GM03348 (cell line): ENCODE measurements around the gene POLR2M.

Source experiments
- DNase-seq: peaks from one replicate; pipeline ENCODE4 v3.0.0; 2012; ENCODE audit warnings: low spot score

POLR2M gene

GRCh38 chr15:57740048-57740447 lies 33.5 kb downstream of the POLR2M start:
- DNase-seq, result no peak

- DNase-seq, result no peak
These were observed 34.6 kb downstream of the POLR2M start for GRCh38 chr15:57741089-57741488.

GRCh38 chr15:57743424-57743823 lies 36.9 kb downstream of the POLR2M start:
- DNase-seq, result no peak

- no peak for DNase-seq
These were observed 40.3 kb downstream of the POLR2M start for GRCh38 chr15:57746786-57747185.

GRCh38 chr15:57747206-57747896 lies 40.8 kb downstream of the POLR2M start:
- DNase-seq, result no peak

- peak; percentile 74 for DNase-seq
These were observed 44.8 kb downstream of the POLR2M start for GRCh38 chr15:57751177-57751800.

- no peak for DNase-seq
These were observed 45.9 kb downstream of the POLR2M start for GRCh38 chr15:57752436-57752835.

- DNase-seq, result no peak
These were observed 46.3 kb downstream of the POLR2M start for GRCh38 chr15:57752840-57753239.

GRCh38 chr15:57756466-57756865 lies 50.0 kb downstream of the POLR2M start:
- no peak for DNase-seq

GRCh38 chr15:57758560-57758959 lies 52.0 kb downstream of the POLR2M start:
- DNase-seq, result no peak

- no peak for DNase-seq
These were observed 55.0 kb downstream of the POLR2M start for GRCh38 chr15:57761562-57761961.

- no peak for DNase-seq
These were observed 55.8 kb downstream of the POLR2M start for GRCh38 chr15:57762302-57762701.

- DNase-seq, result no peak
These were observed 56.9 kb downstream of the POLR2M start for GRCh38 chr15:57763176-57763964.
